ENCODE measurements around the gene GRK4. TPM values are rescaled to one million over a fixed set of nuclear protein-coding genes. Genes with fewer than 3 reads are reported as not detected.
A peak's percentile ranks its signal among the peaks of the same experiment; 100 is the strongest.

Gene GRK4
- total and polyA plus RNA-seq, 12 donors = 4.7 to 24.5 (median 10.3) TPM

GRCh38 chr4:2934813-2935761 is 28.3 kb upstream of the GRK4 start:
- Histone ChIP-seq H3K36me3 (peaks cover 0 to 52% (median 22%) of the 10 kb centered on the region in 9 donors), H3K9me3 (no peaks in the 10 kb centered on the region), H3K4me1 (peaks cover 7 to 61% (median 57%) of the 10 kb centered on the region in 9 donors), H3K27ac (peak overlapping the region; percentile 74 to 95 (median 90)), H3K27me3 (no peaks in the 10 kb centered on the region), H3K4me3 (peak overlapping the region; percentile 54 to 100 (median 94))
- intact Hi-C loops (cut with DNase I) = loop anchor here in 8 of 10 donors (5.0 to 10.0 kb wide), 7 partner anchors 73 to 180 kb away; partner anchors contain the start of genes ADD1 (in 2 of the 8) and TNIP2 (in 2 of the 8)
- peak; percentile 80 to 90 (median 84) for ATAC-seq
- peak in 2 of 9 donors; percentile 6 to 13 for TF ChIP-seq CTCF (IDR thresholded peaks at IDR 0.05)
- 1% methylated on average over 69 to 70 of the region's 70 CpGs for WGBS, 2 donors
- peak; percentile 95 to 98 for DNase-seq

GRCh38 chr4:2935762-2936743 is 27.3 kb upstream of the GRK4 start:
- intact Hi-C loops (cut with DNase I) = loop anchor here in 7 of 10 donors (5.0 to 10.0 kb wide), 4 partner anchors 91 to 181 kb away; partner anchors contain the start of genes TNIP2 (in 2 of the 7) and ADD1 (in 1 of the 7)
- Histone ChIP-seq H3K36me3 (peaks cover 0 to 52% (median 27%) of the 10 kb centered on the region in 9 donors), H3K27me3 (no peaks in the 10 kb centered on the region), H3K27ac (peak overlapping the region in 5 of 10 donors; percentile 86 to 95 (median 93)), H3K4me3 (peak overlapping the region in 8 of 10 donors; percentile 54 to 100 (median 94)), H3K9me3 (no peaks in the 10 kb centered on the region), H3K4me1 (peaks cover 7 to 54% (median 51%) of the 10 kb centered on the region in 9 donors)
- no peak for TF ChIP-seq CTCF (IDR thresholded peaks at IDR 0.05)
- ATAC-seq (no peak), DNase-seq (no peak)
- 80 to 83% methylated on average over 20 of the region's 20 CpGs for WGBS, 2 donors

- 76 to 77% methylated on average over 6 of the region's 6 CpGs for WGBS, 2 donors
- Histone ChIP-seq H3K4me1 (peaks cover 7 to 47% (median 44%) of the 10 kb centered on the region in 9 donors), H3K36me3 (peaks cover 0 to 53% (median 31%) of the 10 kb centered on the region in 9 donors), H3K27ac (peak overlapping the region in 1 of 10 donors; percentile 95), H3K9me3 (no peaks in the 10 kb centered on the region), H3K4me3 (no peak overlapping the region), H3K27me3 (no peaks in the 10 kb centered on the region)
- intact Hi-C loops (cut with DNase I) = loop anchor here in 7 of 10 donors (5.0 to 10.0 kb wide), 4 partner anchors 92 to 182 kb away; partner anchors contain the start of genes TNIP2 (in 2 of the 7) and ADD1 (in 1 of the 7)
- no peak for ATAC-seq
- no peak for TF ChIP-seq CTCF (IDR thresholded peaks at IDR 0.05)
- no peak for DNase-seq
Measured at GRCh38 chr4:2936773-2937145, 26.6 kb upstream of the GRK4 start.

Data from heart right ventricle (tissue), 16 donors.